Tibial nerve (tissue), 4 donors: ENCODE measurements around the gene DNAJC1.

Experiments used
- EP300 ChIP-seq, 2 donors: sonication (generic); formaldehyde crosslinking; IDR thresholded peaks; one replicate each; pipeline ENCODE4 v1.6.1; 2017; ENCODE audit warnings: antibody characterized with exemption in 2 of 2, mild to moderate bottlenecking in 1 of 2
- POLR2A ChIP-seq, 2 donors: fragments of 450-650 bp; IDR thresholded peaks; one replicate each; pipeline ENCODE4 v1.6.1; 2017; ENCODE audit warnings: antibody characterized with exemption in 2 of 2, mild to moderate bottlenecking in 2 of 2, moderate library complexity in 2 of 2
- TF ChIP-seq, protein P1 (sequence below), 5 experiments: fragments of 200-600 bp in 3 of 5; fragments of 450-650 bp in 2 of 5; sonication (generic) in 3 of 5; IDR thresholded peaks; one replicate each; pipeline ENCODE4 v1.5.1; 2016 to 2019; ENCODE audit warnings: antibody characterized with exemption in 5 of 5, mild to moderate bottlenecking in 3 of 5, moderate library complexity in 2 of 5

DNA sequence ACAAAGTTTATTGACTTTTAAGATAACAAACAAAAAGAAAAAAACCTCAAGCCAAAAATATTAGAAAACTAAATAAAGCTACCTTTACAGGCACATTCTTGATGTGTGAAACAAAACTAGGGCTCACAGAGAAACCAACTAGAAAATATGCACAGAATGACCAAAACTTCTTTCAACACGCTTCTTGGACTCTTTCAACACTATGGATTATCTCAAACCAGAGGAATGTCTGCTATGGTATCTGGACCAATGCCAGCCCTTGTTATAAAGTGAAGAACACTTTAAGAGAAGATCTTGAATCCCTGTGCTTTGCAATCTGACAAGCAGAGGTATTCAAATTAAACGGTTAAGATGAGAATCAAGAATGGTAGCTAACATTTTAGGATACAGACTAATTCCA, 76.6 kb downstream of the DNAJC1 start:
- TF ChIP-seq, protein P1, sequence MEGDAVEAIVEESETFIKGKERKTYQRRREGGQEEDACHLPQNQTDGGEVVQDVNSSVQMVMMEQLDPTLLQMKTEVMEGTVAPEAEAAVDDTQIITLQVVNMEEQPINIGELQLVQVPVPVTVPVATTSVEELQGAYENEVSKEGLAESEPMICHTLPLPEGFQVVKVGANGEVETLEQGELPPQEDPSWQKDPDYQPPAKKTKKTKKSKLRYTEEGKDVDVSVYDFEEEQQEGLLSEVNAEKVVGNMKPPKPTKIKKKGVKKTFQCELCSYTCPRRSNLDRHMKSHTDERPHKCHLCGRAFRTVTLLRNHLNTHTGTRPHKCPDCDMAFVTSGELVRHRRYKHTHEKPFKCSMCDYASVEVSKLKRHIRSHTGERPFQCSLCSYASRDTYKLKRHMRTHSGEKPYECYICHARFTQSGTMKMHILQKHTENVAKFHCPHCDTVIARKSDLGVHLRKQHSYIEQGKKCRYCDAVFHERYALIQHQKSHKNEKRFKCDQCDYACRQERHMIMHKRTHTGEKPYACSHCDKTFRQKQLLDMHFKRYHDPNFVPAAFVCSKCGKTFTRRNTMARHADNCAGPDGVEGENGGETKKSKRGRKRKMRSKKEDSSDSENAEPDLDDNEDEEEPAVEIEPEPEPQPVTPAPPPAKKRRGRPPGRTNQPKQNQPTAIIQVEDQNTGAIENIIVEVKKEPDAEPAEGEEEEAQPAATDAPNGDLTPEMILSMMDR (IDR thresholded peaks at IDR 0.05) = no peak
- no peak for TF ChIP-seq EP300 (IDR thresholded peaks at IDR 0.05)
- no peak for TF ChIP-seq POLR2A (IDR thresholded peaks at IDR 0.05)
